Lower lobe of right lung (tissue), 2 donors: ENCODE data around the gene SRPK2. TPM values are rescaled to one million over a fixed set of nuclear protein-coding genes. Genes with fewer than 3 reads are reported as not detected.

Experiments
- ATAC-seq, 2 donors: fragments of 200-7000 bp; cut with Tn5 transposase; one replicate each; pipeline ENCODE4 v1.9.1; 2020 to 2022; ENCODE audit warnings: mild to moderate bottlenecking in 2 of 2, moderate library complexity in 2 of 2
- DNase-seq: peaks from one replicate; pipeline ENCODE4 v3.0.0-alpha.2; 2020
- H3K27ac ChIP-seq: fragments of 200-600 bp; one replicate; pipeline ENCODE4 v1.8.0; 2022
- H3K27me3 ChIP-seq: fragments of 200-600 bp; one replicate; pipeline ENCODE4 v1.8.0; 2022; ENCODE audit warnings: low read depth
- H3K36me3 ChIP-seq: fragments of 200-600 bp; one replicate; pipeline ENCODE4 v1.8.0; 2022; ENCODE audit warnings: mild to moderate bottlenecking
- H3K4me1 ChIP-seq: fragments of 200-600 bp; one replicate; pipeline ENCODE4 v1.8.0; 2022
- H3K4me3 ChIP-seq: fragments of 200-600 bp; one replicate; pipeline ENCODE4 v1.8.0; 2022; ENCODE audit warnings: mild to moderate bottlenecking
- H3K9me3 ChIP-seq: fragments of 200-600 bp; one replicate; pipeline ENCODE4 v1.8.0; 2022
- CTCF ChIP-seq: fragments of 200-600 bp; IDR thresholded peaks from one replicate; pipeline ENCODE4 v1.8.0; 2022; ENCODE audit warnings: antibody characterized with exemption, mild to moderate bottlenecking
- intact Hi-C: fragments of 100-400 bp; cut with DNase I; formaldehyde crosslinking; loops from one replicate; pipeline ENCODE4 v1.11.0; 2022
- total RNA-seq: library from RNA; stranded (reverse); fragmentation: NEBNext Ultra II Directional; extraction: Animal tissue kit (Norgen Biotek cat#: 25700); gene quantifications from one replicate; pipeline ENCODE4 v1.2.1, GENCODE V29; 2021
- donor health status: DM: no; HTN: yes; CAD: no; lungs with severe emphysema.

SRPK2 gene
- total RNA-seq, 1 donor from 2014 or later, result 43.2 TPM

GRCh38 chr7:105185290-105186010 lies 203.3 kb downstream of the SRPK2 start:
- no peaks in the 10 kb centered on the region for H3K27me3 ChIP-seq
- ATAC-seq (no peak), DNase-seq (no peak)
- intact Hi-C loops, result no loop called here
- no peaks in the 10 kb centered on the region for H3K4me1 ChIP-seq
- H3K9me3 ChIP-seq, result no peaks in the 10 kb centered on the region
- H3K36me3 ChIP-seq, result no peaks in the 10 kb centered on the region
- H3K27ac ChIP-seq, result no peak overlapping the region
- H3K4me3 ChIP-seq, result no peak overlapping the region
- TF ChIP-seq CTCF, result no peak

GRCh38 chr7:105180002-105180401 lies 208.7 kb downstream of the SRPK2 start:
- Histone ChIP-seq H3K36me3 (no peaks in the 10 kb centered on the region), H3K27me3 (no peaks in the 10 kb centered on the region), H3K4me3 (no peak overlapping the region), H3K9me3 (peaks cover 3% of the 10 kb centered on the region), H3K27ac (no peak overlapping the region), H3K4me1 (no peaks in the 10 kb centered on the region)
- ATAC-seq (no peak), DNase-seq (no peak)
- intact Hi-C loops, result no loop called here
- TF ChIP-seq CTCF, result no peak

GRCh38 chr7:105178928-105179541 lies 209.7 kb downstream of the SRPK2 start:
- intact Hi-C loops, result no loop called here
- H3K4me3 ChIP-seq, result no peak overlapping the region
- H3K4me1 ChIP-seq, result no peaks in the 10 kb centered on the region
- DNase-seq (no peak), ATAC-seq (no peak)
- peaks cover 3% of the 10 kb centered on the region for H3K9me3 ChIP-seq
- no peak overlapping the region for H3K27ac ChIP-seq
- no peaks in the 10 kb centered on the region for H3K27me3 ChIP-seq
- no peaks in the 10 kb centered on the region for H3K36me3 ChIP-seq
- TF ChIP-seq CTCF, result no peak

- H3K9me3 ChIP-seq, result peaks cover 3% of the 10 kb centered on the region
- no peak overlapping the region for H3K4me3 ChIP-seq
- no peaks in the 10 kb centered on the region for H3K4me1 ChIP-seq
- no peak for TF ChIP-seq CTCF
- no peak overlapping the region for H3K27ac ChIP-seq
- no peaks in the 10 kb centered on the region for H3K36me3 ChIP-seq
- intact Hi-C loops, result no loop called here
- no peaks in the 10 kb centered on the region for H3K27me3 ChIP-seq
- ATAC-seq (no peak), DNase-seq (no peak)
Observed at GRCh38 chr7:105178177-105178576, 210.5 kb downstream of the SRPK2 start.

DNA sequence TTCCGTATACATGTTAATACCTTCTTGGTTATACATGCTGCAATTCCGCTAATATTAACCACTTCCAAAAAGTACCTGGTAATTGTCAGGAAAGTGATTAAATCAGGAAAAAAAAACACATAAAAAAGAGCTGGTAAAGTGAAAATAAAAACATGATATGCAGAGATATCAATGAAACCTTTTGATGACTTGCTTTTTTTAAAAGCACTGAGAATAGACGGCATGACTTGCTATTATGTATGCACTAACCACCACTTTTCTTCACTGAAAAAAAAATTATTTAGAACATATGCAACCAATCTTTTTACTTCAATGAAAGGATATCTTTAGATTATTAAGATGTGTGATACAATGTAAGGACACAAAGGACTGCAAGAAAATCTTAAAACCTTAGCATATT lies 211.7 kb downstream of the SRPK2 start:
- H3K9me3 ChIP-seq, result peaks cover 3% of the 10 kb centered on the region
- TF ChIP-seq CTCF, result no peak
- ATAC-seq, result no peak
- no peak overlapping the region for H3K27ac ChIP-seq
- no peak overlapping the region for H3K4me3 ChIP-seq
- DNase-seq, result no peak
- intact Hi-C loops, result no loop called here
- no peaks in the 10 kb centered on the region for H3K36me3 ChIP-seq
- no peaks in the 10 kb centered on the region for H3K27me3 ChIP-seq
- no peaks in the 10 kb centered on the region for H3K4me1 ChIP-seq
